ELR (cell line): ENCODE data around the gene GPN2.
A peak's percentile ranks its signal among the peaks of the same experiment; 100 is the strongest.
"Not testable (repeated sequence)": the region's sequence is repeated elsewhere in the genome, so short reads cannot be mapped to it uniquely, and the experiment has no call there.

Experiments
- DNase-seq: peaks from one replicate; pipeline ENCODE4 v3.0.0-alpha.2; 2015; ENCODE audit warnings: low read depth

The GPN2 gene

GRCh38 chr1:26857473-26858060, 32.5 kb downstream of the GPN2 start:
- DNase-seq, result no peak

DNA sequence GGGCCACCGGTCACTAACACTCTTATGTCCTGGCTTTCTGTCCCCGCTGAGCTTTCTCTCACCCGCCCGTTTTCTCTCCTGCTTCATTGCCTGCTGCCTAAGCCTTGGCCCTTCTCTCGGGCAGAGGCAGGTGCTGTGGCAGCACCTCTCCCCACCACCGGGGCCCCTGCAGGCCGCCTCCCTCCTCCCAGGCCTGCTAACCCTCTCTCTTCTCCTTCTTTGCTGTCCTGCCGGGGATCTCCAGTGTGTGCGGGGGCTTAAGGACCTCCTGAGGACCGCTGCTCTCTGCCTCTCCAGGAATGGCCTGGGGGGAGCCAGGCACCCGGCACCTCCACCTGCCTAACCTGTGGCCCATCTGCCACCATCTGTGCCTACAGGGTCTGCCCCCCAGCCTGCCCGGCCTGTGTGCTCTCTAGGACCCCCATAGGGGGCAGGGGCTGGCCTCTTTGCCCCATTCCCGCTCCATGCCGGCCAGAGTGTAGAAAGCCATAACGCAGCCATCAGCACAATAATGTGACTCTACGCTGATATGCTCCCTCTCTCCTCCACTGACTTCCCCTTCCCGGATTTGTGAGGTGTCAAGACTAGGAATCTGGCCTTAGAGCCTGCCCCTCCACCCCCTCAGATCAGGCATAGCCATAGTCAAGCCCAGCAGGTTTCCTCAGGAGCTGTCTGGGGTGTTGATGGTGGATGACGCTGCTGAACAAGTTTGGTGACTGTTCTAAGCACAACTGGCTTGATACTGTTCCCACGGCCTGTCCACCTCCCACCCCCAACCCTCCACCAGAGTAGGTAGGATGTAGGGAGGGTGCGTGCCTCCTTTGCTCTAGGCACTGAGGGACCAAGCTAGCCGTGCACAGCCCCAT, 33.2 kb downstream of the GPN2 start:
- no peak for DNase-seq

GRCh38 chr1:26856181-26856580, 33.9 kb downstream of the GPN2 start:
- no peak for DNase-seq

- DNase-seq, result no peak
Measured at GRCh38 chr1:26855636-26856035, 34.4 kb downstream of the GPN2 start.

- no peak for DNase-seq
Measured at GRCh38 chr1:26854906-26855305, 35.2 kb downstream of the GPN2 start.

- no peak for DNase-seq
Measured at GRCh38 chr1:26853600-26853999, 36.5 kb downstream of the GPN2 start.

DNA sequence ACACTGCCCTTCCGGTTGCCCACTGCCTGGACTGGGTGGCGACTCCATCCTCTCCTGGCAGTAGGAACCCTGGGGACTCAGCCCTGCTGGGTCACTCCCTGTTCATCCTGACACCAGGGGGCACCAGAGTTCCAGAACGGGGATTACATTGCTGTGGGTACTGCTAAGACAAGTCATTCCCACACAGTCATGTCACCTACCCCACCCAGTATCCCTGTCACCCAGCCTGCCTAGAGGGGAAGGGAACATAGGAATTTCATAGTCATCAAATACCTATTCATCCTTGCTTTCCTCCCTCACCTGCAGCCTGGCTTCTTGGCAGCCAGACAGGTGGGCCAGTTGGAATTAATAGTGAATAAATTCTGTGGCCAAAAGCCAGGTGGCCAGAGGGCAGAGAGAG, 36.9 kb downstream of the GPN2 start:
- peak; percentile 89 for DNase-seq

DNA sequence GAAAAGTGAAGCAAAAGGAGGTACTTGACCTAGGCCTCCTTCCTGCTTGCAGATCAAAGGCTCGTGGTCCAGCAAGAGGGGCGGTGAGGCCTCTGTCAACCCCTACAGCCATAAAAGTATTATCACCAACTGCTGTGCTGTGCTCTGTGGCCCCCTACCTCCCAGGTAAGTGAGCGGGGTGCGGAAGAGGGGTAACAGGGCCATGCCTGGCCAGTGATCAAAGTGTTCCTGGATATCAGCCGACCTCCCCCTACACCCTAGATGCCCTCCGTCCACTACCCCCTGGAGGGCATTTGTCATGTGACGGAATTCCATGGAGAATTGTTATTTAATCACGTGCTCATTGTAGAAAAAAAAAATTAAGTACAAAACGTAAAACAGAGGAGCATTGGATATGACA, 37.4 kb downstream of the GPN2 start:
- no peak for DNase-seq

DNA sequence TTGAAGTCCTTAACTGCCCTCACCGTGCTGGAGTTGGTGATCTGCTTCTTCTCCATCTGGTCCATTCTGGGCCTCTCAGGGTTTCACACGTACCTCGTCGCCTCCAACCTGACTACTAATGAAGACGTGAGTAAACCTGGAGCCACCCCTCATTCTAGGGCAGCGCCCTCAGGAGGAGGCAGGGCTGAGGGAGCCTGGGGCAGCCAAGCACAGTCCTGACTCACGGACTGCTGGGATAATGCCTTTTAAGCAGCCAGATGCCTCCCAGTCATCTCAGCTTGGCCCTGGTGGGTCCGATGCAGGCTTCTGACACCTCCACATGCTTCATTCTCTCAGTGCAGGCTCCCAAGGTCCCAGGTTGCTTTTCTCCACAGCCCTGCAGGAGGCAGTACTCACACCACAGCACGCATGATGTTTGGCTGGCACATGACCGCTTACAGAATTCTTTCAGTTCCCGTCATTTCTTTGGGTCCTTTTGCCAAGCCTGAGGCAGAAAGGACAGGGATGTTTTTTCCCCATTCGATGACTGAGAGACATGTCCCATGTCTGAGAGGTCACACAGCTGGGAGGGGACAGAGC, 38.9 kb downstream of the GPN2 start:
- DNase-seq, result no peak

DNA sequence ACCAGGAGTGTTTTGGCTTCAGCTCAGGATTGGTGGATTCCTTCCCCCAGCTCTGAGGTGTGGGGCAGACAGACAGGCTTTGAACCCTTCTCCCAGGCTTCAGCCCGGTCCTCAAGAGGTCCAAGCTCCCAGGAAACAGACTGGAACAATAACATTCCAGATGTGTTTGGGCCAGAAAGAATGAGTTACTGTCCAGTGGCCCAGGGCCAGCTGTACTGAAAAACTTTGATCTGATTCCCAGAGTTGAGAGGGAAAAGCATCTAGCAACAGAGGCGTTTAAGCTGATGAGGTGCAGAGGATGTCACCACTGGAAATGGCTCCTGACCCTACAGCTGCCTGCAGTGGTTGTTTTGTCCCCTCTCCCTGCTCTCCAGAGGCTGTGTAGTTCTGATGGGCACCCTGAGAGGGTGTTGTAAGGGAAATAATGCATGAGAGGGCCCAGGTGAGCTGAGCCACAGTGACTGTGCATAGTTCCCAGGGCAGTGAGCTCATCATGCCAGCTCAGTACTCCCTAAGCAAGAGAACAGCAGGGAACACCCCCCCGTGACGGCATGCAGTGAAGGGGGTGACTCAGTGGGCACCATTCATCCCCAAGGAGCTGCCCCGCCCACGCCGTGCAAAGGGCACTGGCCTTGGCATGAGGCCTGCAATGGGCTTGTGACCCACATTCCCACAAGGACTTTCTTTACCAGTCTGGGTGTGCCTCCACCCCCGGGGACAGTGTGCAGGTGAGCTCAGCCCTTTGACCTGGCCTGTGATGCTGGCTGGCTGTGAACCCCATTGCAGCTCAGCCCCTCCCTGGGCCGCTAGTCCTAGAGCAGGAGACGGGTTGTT, 40.9 kb downstream of the GPN2 start:
- peak; percentile 95 for DNase-seq

DNA sequence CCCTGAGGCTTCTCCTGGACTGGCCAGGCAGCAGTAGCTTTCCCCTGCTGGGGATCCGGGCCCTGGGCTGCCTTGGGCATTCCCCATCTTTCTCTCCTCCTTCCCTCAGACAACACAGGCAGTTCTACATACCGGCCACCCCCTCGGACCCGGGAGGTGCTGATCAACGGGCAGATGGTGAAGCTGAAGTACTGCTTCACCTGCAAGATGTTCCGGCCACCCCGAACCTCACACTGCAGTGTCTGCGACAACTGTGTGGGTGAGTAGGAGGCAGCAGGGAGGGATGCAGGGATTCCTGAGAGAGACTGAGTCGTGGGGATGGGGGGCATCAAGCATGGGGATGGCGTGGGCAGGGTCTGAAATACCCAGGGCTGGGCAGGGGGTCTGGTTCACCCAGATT, 41.6 kb downstream of the GPN2 start:
- no peak for DNase-seq

- DNase-seq, result not testable (repeated sequence)
Measured at GRCh38 chr1:26847826-26848225, 42.3 kb downstream of the GPN2 start.

DNA sequence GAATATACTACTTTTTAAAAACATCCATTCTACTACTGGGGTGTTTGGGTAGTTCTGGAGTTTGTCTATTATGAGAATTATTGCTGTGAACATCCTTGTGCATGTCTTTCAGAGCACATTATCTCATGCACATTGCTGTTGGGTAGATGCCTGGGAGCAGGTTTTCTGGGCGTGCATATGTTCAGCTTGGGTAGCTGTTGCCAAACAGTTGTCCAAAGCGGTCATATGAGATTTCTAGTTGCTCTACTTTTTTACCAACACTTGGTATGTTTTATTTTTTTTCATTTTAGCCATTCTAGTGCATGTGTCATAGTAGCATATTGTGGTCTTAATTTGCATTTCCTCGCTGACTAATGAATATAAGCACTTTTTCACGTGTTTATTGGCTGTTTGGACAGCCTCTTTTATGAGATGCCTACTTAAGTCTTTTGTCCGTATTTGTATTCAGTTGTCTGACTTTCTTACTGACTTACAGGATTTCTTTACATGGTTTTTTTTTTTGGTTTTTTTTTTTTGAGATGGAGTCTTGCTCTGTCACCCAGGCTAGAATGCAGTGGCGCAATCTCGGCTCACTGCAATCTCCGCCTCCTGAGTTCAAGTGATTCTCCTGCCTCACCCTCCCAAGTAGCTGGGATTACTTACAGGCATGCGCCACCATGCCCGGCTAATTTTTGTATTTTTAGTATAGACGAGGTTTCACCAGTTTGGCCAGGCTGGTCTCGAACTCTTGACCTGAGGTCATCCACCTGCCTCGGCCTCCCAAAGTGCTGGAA, 45.5 kb downstream of the GPN2 start:
- DNase-seq, result no peak

DNA sequence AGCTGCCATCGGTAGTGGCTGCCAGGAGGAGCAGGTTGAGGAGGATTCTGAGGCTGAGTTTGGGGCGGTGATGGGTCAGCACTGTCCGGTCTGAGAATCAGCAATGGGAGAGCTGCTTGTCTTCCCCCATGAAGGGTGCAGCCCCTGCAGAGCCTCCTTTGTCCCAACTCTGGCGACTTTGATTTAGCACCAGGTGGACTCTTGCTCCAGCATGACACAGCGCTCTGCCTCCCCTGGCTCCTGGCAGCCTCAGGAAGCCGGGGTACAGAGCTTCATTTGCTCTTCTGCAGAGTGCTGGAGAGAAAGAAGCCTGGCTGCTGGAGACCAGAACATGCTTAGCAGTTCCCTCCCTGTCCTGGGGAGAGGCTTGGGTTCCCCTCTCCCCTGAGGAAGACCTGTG, 50.3 kb downstream of the GPN2 start:
- no peak for DNase-seq

GRCh38 chr1:26839339-26839722, 50.8 kb downstream of the GPN2 start:
- DNase-seq, result no peak

DNA sequence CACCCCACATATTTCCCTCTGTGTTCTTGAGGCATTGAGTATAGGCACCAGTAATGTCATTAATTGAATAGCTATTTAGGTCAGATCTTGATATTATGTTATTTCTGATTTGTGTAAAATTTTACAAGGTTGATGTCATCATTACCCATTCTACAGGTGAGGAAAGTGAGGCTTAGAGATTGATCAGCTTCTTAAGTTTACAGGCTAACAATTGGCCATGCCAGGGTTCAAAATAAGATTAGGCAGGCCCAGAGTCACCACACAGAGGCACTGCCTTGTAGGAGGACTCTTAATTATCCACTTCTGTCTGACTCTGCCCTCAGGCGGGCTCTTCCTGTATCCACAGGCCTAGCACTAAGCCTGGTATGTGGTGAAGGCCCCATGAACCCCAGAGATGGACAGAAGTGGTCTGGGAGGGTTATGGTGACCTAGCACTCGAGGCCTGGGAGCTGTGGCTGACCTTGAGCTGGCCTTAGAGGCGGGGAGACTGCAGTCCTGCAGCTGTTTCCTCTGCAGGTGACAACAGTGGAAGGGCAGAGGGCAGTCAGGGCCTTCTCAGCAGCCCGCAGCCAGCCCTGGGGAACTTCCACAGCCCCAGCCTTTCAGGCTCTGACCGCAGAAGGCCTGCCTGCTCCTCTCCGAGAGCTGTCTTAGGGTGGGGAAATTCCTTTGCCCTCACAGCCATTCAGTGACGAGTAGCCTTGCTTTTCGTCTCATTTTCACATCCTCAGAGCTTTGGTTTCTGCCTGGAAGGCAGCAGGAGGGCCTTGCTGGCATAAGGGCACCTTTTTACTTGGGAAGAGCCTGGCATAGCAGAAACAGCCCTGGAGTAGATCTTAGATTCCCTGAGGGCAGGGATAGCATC, 51.4 kb downstream of the GPN2 start:
- no peak for DNase-seq

DNA sequence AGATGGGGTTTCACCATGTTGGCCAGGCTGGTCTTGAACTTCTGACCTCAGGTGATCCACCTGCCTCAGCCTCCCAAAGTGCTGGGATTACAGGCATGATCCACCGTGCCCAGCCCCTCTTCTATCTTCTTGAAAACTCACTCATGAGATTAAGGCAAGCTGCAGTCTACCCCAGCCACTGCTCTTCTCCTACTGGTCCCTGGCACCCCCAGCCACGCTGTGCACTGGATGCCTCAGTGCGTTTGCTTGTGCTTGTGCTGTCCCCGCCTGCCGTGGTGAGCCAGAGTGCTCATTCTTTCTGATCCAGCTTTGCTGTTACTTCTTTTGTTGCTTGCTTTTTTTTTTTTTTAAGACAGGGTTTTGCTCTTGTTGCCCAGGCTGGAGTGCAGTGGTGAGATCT, 52.4 kb downstream of the GPN2 start:
- DNase-seq, result not testable (repeated sequence)

DNA sequence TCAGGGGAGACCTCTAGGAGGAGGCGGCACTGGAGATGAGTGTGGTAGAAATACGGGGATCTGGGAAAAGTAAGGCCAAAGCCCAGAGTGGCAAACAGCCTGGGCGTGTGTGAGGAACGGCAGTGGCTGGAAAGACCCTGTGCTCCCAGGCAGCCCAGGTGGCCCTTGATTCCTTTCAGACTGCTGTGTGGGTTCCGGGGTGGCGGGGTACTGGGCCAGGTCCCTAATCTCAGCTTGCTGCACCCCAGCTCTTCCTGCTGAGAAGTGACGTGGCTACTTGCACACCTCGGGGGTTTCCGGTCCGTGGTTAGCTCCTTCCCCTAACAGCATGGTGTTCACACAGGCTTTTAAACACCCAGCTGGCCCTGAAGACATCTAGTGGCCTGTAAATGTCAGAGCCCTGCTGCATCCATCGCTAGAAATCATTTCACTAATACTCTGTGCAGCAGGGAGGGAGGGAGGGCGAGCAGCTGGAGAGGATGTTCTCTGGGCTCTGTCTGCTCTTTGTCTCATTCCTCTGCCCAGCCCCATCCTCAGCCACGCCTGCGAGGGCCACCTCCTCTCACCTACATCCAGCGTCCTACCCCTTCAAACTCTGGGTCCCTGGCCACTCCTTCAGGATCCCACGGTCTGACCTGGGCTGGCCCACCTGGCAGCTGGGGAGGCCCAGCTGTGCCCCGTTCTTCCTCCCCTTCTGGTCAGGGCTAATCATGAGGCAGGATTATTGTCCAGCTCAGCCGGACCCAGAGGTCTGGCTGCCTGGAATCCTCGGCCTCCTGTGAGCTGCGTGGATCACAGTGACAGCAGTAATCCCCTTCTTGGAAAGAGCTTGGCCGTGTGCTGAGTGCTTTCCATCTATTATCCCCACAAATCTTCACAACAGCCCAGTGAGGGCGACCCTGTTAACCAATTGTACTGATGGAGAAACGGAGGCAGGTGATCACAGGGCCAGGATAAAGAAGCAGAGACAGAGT, 56.4 kb downstream of the GPN2 start:
- no peak for DNase-seq

DNA sequence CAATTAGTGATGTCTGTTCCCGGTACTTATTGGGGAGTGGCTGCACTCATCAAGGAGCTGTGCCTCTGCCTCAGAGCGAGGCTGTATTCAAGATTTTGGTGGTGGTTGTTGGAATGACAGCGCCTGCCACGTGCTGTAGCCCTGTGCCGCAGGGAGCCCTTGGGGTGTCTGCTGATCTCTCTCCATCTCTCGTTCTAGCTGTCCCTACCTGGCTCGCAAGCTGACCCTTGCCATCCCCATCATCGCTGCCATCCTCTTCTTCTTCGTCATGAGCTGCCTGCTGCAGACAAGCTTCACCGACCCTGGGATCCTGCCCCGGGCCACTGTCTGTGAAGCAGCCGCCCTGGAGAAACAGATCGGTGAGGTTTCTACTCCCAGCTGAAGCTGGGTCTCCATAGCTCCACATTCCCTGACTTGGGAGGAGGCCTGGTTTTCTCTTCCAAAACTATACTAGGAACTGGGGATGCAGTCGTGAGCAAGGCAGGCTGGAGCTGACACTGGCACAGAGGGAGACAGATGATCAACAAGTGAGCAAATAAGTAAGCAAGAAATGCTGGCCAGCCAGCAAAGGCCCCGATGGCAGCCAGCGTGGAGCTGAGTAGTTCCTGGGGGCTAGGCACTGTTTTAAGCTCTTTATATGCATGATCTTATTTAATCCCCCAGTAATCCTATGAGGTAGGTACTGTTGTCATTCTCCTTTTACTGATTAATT, 57.7 kb downstream of the GPN2 start:
- no peak for DNase-seq
